Measurements from ENCODE around the gene R3HDM2. TPM values are rescaled to one million over a fixed set of nuclear protein-coding genes. Genes with fewer than 3 reads are reported as not detected.

Gene R3HDM2
- total RNA-seq, 4 donors from 2014 or later, result 30.7 to 40.8 (median 35.5) TPM

GRCh38 chr12:57208631-57209282, 222.1 kb downstream of the R3HDM2 start:
- intact Hi-C loops (cut with DNase I), result no loop called here
- Histone ChIP-seq H3K9me3 (no peaks in the 10 kb centered on the region), H3K27ac (no peak overlapping the region), H3K4me1 (peaks cover 0 to 3% of the 10 kb centered on the region in 2 donors), H3K4me3 (replicated peaks in 1 of 3) (no peak overlapping the region), H3K36me3 (peaks cover 12 to 17% of the 10 kb centered on the region in 2 donors), H3K27me3 (no peaks in the 10 kb centered on the region)
- WGBS, 2 donors, result 84 to 87% methylated on average over 14 to 22 of the region's 22 CpGs
- DNase-seq, result no peak
- TF ChIP-seq CTCF (IDR thresholded peaks at IDR 0.05), result no peak
- no peak for TF ChIP-seq POLR2A (IDR thresholded peaks at IDR 0.05)

- TF ChIP-seq POLR2A (IDR thresholded peaks at IDR 0.05) (no peak), CTCF (IDR thresholded peaks at IDR 0.05) (no peak)
- DNase-seq, result no peak
- H3K4me3 ChIP-seq (replicated peaks in 1 of 3), result no peak overlapping the region
- peaks cover 20 to 25% of the 10 kb centered on the region in 2 donors for H3K36me3 ChIP-seq
- no peaks in the 10 kb centered on the region for H3K27me3 ChIP-seq
- H3K9me3 ChIP-seq, result no peaks in the 10 kb centered on the region
- intact Hi-C loops (cut with DNase I), result no loop called here
- H3K27ac ChIP-seq, result no peak overlapping the region
- 90 to 93% methylated on average over 23 of the region's 29 CpGs for WGBS, 2 donors
- H3K4me1 ChIP-seq, result no peaks in the 10 kb centered on the region
Measured at GRCh38 chr12:57207731-57208630, 222.9 kb downstream of the R3HDM2 start.

- no peak for DNase-seq
- no peak overlapping the region for H3K27ac ChIP-seq
- TF ChIP-seq POLR2A (IDR thresholded peaks at IDR 0.05) (no peak), CTCF (IDR thresholded peaks at IDR 0.05) (no peak)
- H3K27me3 ChIP-seq, result no peaks in the 10 kb centered on the region
- no peak overlapping the region for H3K4me3 ChIP-seq (replicated peaks in 1 of 3)
- intact Hi-C loops (cut with DNase I), result no loop called here
- no peaks in the 10 kb centered on the region for H3K4me1 ChIP-seq
- H3K9me3 ChIP-seq, result no peaks in the 10 kb centered on the region
- peaks cover 34 to 37% of the 10 kb centered on the region in 2 donors for H3K36me3 ChIP-seq
- WGBS, 2 donors, result 87 to 88% methylated on average over 6 to 7 of the region's 7 CpGs
Measured at GRCh38 chr12:57205931-57206330, 224.9 kb downstream of the R3HDM2 start.

- DNase-seq, result no peak
- TF ChIP-seq POLR2A (IDR thresholded peaks at IDR 0.05) (no peak), CTCF (IDR thresholded peaks at IDR 0.05) (no peak)
- Histone ChIP-seq H3K36me3 (peaks cover 40 to 41% of the 10 kb centered on the region in 2 donors), H3K4me1 (no peaks in the 10 kb centered on the region), H3K9me3 (no peaks in the 10 kb centered on the region), H3K4me3 (replicated peaks in 1 of 3) (no peak overlapping the region), H3K27ac (no peak overlapping the region), H3K27me3 (no peaks in the 10 kb centered on the region)
- WGBS, 2 donors, result 95% methylated on average over 13 to 26 of the region's 26 CpGs
- intact Hi-C loops (cut with DNase I), result no loop called here
Measured at GRCh38 chr12:57205186-57205585, 225.7 kb downstream of the R3HDM2 start.

GRCh38 chr12:57204454-57204853, 226.4 kb downstream of the R3HDM2 start:
- no peaks in the 10 kb centered on the region for H3K27me3 ChIP-seq
- TF ChIP-seq POLR2A (IDR thresholded peaks at IDR 0.05) (no peak), CTCF (IDR thresholded peaks at IDR 0.05) (no peak)
- peaks cover 48% of the 10 kb centered on the region in 2 donors for H3K36me3 ChIP-seq
- H3K4me1 ChIP-seq, result no peaks in the 10 kb centered on the region
- WGBS, 2 donors, result 90 to 95% methylated on average over 19 of the region's 19 CpGs
- no peak overlapping the region for H3K4me3 ChIP-seq (replicated peaks in 1 of 3)
- no peak for DNase-seq
- no peaks in the 10 kb centered on the region for H3K9me3 ChIP-seq
- intact Hi-C loops (cut with DNase I), result no loop called here
- H3K27ac ChIP-seq, result no peak overlapping the region
